PC-3 (cell line): Measurements from ENCODE around the gene GADL1. TPM values are rescaled to one million over a fixed set of nuclear protein-coding genes. Genes with fewer than 3 reads are reported as not detected.

Experiments
- ATAC-seq: fragments of 200-7000 bp; cut with Tn5 transposase; 2 replicates; pipeline ENCODE4 v1.9.1; 2020; ENCODE audit warnings: mild to moderate bottlenecking, moderate library complexity
- BruUV-seq: library from RNA; stranded (reverse); fragments of 400-500 nt; replicated peaks from 2 replicates; lab custom pipeline; 2021; lab: Mats Ljungman, UMichigan
- CTCF ChIA-PET: fragments of 300-600 bp; sonication (Branson Sonifier 250); formaldehyde crosslinking; loops from one replicate; lab custom pipeline; 2022; ENCODE audit warnings: antibody characterized with exemption; lab: Charles Lee
- POLR2A ChIA-PET: fragments of 300-600 bp; sonication (Branson Sonifier 250); formaldehyde crosslinking; loops from one replicate; lab custom pipeline; 2022; ENCODE audit warnings: antibody characterized with exemption; ENCODE audit not compliant: unreplicated experiment; lab: Charles Lee
- DNase-seq: peaks from one replicate; pipeline ENCODE4 v3.0.0-alpha.2; 2015
- H2AFZ ChIP-seq: fragments of 300-600 bp; sonication (generic); 2 replicates; pipeline ENCODE4 v1.6.0; 2016; ENCODE audit warnings: antibody characterized with exemption, low read length
- H3F3A ChIP-seq: fragments of 300-600 bp; sonication (generic); one replicate; pipeline ENCODE4 v1.6.0; 2017; ENCODE audit warnings: antibody characterized with exemption, low read length, control low read depth, mild to moderate bottlenecking; ENCODE audit not compliant: unreplicated experiment
- H3K27ac ChIP-seq: fragments of 300-600 bp; sonication (generic); 2 replicates; pipeline ENCODE4 v1.5.1; 2016; ENCODE audit warnings: mild to moderate bottlenecking, low read length
- H3K27me3 ChIP-seq: fragments of 300-600 bp; sonication (generic); 2 replicates; pipeline ENCODE4 v1.6.1; 2016; ENCODE audit warnings: low read length, mixed read lengths
- H3K36me3 ChIP-seq: fragments of 300-600 bp; sonication (generic); 2 replicates; pipeline ENCODE4 v1.6.1; 2016; ENCODE audit warnings: low read depth, mixed run types, low read length, mixed read lengths
- H3K4me1 ChIP-seq: fragments of 300-600 bp; sonication (generic); 2 replicates; pipeline ENCODE4 v1.5.1; 2016; ENCODE audit warnings: low read length; ENCODE audit not compliant: insufficient read depth
- H3K4me2 ChIP-seq: fragments of 300-600 bp; sonication (generic); 2 replicates; pipeline ENCODE4 v1.6.0; 2016; ENCODE audit warnings: low read length
- H3K4me3 ChIP-seq: fragments of 300-600 bp; sonication (generic); 2 replicates; pipeline ENCODE4 v1.5.1; 2016; ENCODE audit warnings: mild to moderate bottlenecking, low read length, mixed read lengths
- H3K79me2 ChIP-seq: fragments of 300-600 bp; sonication (generic); 2 replicates; pipeline ENCODE4 v1.6.1; 2017; ENCODE audit warnings: low read length, mixed read lengths
- H3K9ac ChIP-seq: fragments of 300-600 bp; sonication (generic); 2 replicates; pipeline ENCODE4 v1.6.0; 2016; ENCODE audit warnings: mild to moderate bottlenecking, low read length
- H3K9me2 ChIP-seq: fragments of 300-600 bp; sonication (generic); replicated peaks from 2 replicates; pipeline ENCODE4 v1.6.1; 2016; ENCODE audit warnings: mixed run types, low read length, mixed read lengths
- H3K9me3 ChIP-seq: fragments of 300-600 bp; sonication (generic); 2 replicates; pipeline ENCODE4 v1.6.1; 2016; ENCODE audit warnings: low read length, mixed read lengths
- H4K20me1 ChIP-seq: fragments of 300-600 bp; sonication (generic); 2 replicates; pipeline ENCODE4 v1.6.1; 2016; ENCODE audit warnings: low read length, mixed read lengths
- CTCF ChIP-seq: fragments of 300-600 bp; sonication (generic); conservative IDR thresholded peaks from 2 replicates; pipeline ENCODE4 v1.5.1; 2017; ENCODE audit warnings: antibody characterized with exemption, low read depth, mild to moderate bottlenecking, low read length
- EZH2 ChIP-seq: fragments of 300-600 bp; sonication (generic); IDR thresholded peaks from one replicate; pipeline ENCODE4 v1.6.1; 2017; ENCODE audit warnings: antibody characterized with exemption, mild to moderate bottlenecking, low read length; ENCODE audit not compliant: unreplicated experiment
- EZH2phosphoT487 ChIP-seq: fragments of 300-600 bp; sonication (generic); IDR thresholded peaks from 2 replicates; pipeline ENCODE4 v1.6.1; 2018; ENCODE audit warnings: mild to moderate bottlenecking, antibody characterized with exemption, low read length, borderline replicate concordance
- intact Hi-C: fragments of 100-400 bp; cut with micrococcal nuclease; formaldehyde crosslinking; loops from 2 replicates; pipeline ENCODE4 v1.9.0; 2023
- total RNA-seq: library from RNA; depleted of rRNA; stranded (reverse); fragments of >200 nt; gene quantifications from 2 replicates; pipeline ENCODE4 v1.2.3, GENCODE V29; 2014

Gene GADL1
- total RNA-seq, 1 experiment from 2014 or later: not detected

GRCh38 chr3:30688776-30689641 lies 205.5 kb downstream of the GADL1 start:
- Histone ChIP-seq H3K4me1 (peaks cover 53% of the 10 kb centered on the region), H3K4me2 (peak overlapping the region; percentile 71), H2AFZ (0 out of 2 replicates have a peak overlapping the region, but pooled peaks have one; percentile 15), H3K9me2 (no peaks in the 10 kb centered on the region), H3K9ac (peak overlapping the region; percentile 57), H3F3A (peaks cover 5% of the 10 kb centered on the region), H3K4me3 (peak overlapping the region; percentile 27), H3K36me3 (peaks cover 73% of the 10 kb centered on the region), H3K79me2 (peaks cover 49% of the 10 kb centered on the region), H3K27me3 (no peaks in the 10 kb centered on the region), H3K27ac (peak overlapping the region; percentile 92), H4K20me1 (no peaks in the 10 kb centered on the region), H3K9me3 (no peaks in the 10 kb centered on the region)
- CTCF ChIA-PET: interaction anchor here (0.8 kb wide), 1 partner anchor 647 kb away, joined by 3 read pairs; no protein-coding TSS in a partner anchor
- no peak for TF ChIP-seq CTCF
- no TSS peak for BruUV-seq
- DNase-seq (peak; percentile 93), ATAC-seq (peak; percentile 92)
- POLR2A ChIA-PET: interaction anchor here (0.7 to 1.0 kb wide), 2 partner anchors 81 to 83 kb away, joined by 3 to 5 read pairs; partner anchors contain the start of gene TGFBR2
- intact Hi-C loops: loop anchor here (1.0 to 10.0 kb wide), 8 partner anchors 30 to 576 kb away; partner anchors contain the start of gene TGFBR2

GRCh38 chr3:30687930-30688570 lies 206.4 kb downstream of the GADL1 start:
- Histone ChIP-seq H3K9me2 (no peaks in the 10 kb centered on the region), H3K79me2 (peaks cover 58% of the 10 kb centered on the region), H3K4me3 (no peak overlapping the region), H2AFZ (no peak overlapping the region), H3K27me3 (no peaks in the 10 kb centered on the region), H3K36me3 (peaks cover 74% of the 10 kb centered on the region), H3K27ac (peak overlapping the region; percentile 92), H3F3A (peaks cover 5% of the 10 kb centered on the region), H3K9ac (peak overlapping the region; percentile 57), H3K4me1 (peaks cover 58% of the 10 kb centered on the region), H3K4me2 (peak overlapping the region; percentile 71), H3K9me3 (no peaks in the 10 kb centered on the region), H4K20me1 (no peaks in the 10 kb centered on the region)
- intact Hi-C loops: loop anchor here (2.0 to 10.0 kb wide), 4 partner anchors 149 to 403 kb away; no protein-coding TSS in a partner anchor
- DNase-seq (no peak), ATAC-seq (no peak)
- POLR2A ChIA-PET: interaction anchor here (0.6 to 1.0 kb wide), 2 partner anchors 82 to 537 kb away, joined by 4 to 5 read pairs; partner anchors contain the start of gene TGFBR2
- CTCF ChIA-PET: no interaction called here
- no TSS peak for BruUV-seq
- TF ChIP-seq EZH2phosphoT487 (no peak), CTCF (no peak), EZH2 (no peak)
